Skeletal muscle satellite cell (primary cell): Measurements from ENCODE around the gene SYT10. TPM values are rescaled to one million over a fixed set of nuclear protein-coding genes. Genes with fewer than 3 reads are reported as not detected.

Experiments used
- H3K27me3 ChIP-seq: 2 replicates; pipeline ENCODE4 v1.7.0; 2013; ENCODE audit warnings: low read length; ENCODE audit not compliant: control insufficient read depth, insufficient read depth
- H3K36me3 ChIP-seq: 2 replicates; pipeline ENCODE4 v1.7.0; 2013; ENCODE audit warnings: mild to moderate bottlenecking, control low read depth, low read length; ENCODE audit not compliant: insufficient read depth
- H3K4me1 ChIP-seq: 2 replicates; pipeline ENCODE4 v1.7.0; 2013; ENCODE audit warnings: low read length; ENCODE audit not compliant: control insufficient read depth, insufficient read depth
- H3K4me2 ChIP-seq: 2 replicates; pipeline ENCODE4 v1.7.0; 2013; ENCODE audit warnings: mild to moderate bottlenecking, low read length
- H3K4me3 ChIP-seq: 2 replicates; pipeline ENCODE4 v1.7.0; 2013; ENCODE audit warnings: low read length
- H3K9ac ChIP-seq: 2 replicates; pipeline ENCODE4 v1.7.0; 2013; ENCODE audit warnings: mild to moderate bottlenecking, low read depth, low read length, moderate library complexity
- H3K9me3 ChIP-seq: replicated peaks from 2 replicates; pipeline ENCODE4 v1.7.0; 2013; ENCODE audit warnings: mild to moderate bottlenecking, control low read depth, low read length
- total RNA-seq: library from RNA; depleted of rRNA; stranded (reverse); fragments of >200 nt; gene quantifications from 2 replicates; pipeline ENCODE4 v1.2.3, GENCODE V29; 2012; rRNA removed

SYT10 gene
- not detected in 2 replicates for total RNA-seq

DNA sequence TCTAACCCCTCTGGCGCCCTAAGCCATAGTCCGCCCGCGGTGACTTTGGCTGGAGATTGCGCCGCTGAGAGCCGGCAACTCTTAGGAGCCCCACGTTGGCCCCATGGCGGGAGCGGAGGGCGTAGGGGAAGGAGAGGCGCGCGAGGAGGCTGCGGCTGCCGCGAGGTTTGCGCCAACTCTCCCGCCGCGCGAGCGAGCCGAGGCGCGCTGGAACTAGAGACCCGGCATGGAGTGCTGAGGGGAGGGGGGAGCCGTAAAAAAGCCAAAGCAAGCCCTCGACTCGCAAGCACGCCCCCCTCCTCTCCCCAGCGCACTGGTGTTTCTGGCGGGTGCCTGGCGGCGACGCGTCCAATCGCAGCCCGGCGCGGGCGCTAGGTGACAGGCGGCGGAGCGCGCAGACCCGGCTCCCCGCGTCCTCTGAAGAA, at the start of gene SYT10:
TSS of gene SYT10 (minus strand) at position 233 of the 425 bp plus-strand sequence. CDS start 297 bp downstream, outside the sequence.
- peak within 1 kb of the TSS; percentile 86 for H3K4me2 ChIP-seq
- peak within 1 kb of the TSS; percentile 71 for H3K4me3 ChIP-seq
- peaks cover 38% of the 10 kb centered on the region for H3K27me3 ChIP-seq
- H3K36me3 ChIP-seq: no peaks in the 10 kb centered on the region
- no peaks in the 10 kb centered on the region for H3K9me3 ChIP-seq
- H3K9ac ChIP-seq: no peak within 1 kb of the TSS
- H3K4me1 ChIP-seq: peaks cover 6% of the 10 kb centered on the region

DNA sequence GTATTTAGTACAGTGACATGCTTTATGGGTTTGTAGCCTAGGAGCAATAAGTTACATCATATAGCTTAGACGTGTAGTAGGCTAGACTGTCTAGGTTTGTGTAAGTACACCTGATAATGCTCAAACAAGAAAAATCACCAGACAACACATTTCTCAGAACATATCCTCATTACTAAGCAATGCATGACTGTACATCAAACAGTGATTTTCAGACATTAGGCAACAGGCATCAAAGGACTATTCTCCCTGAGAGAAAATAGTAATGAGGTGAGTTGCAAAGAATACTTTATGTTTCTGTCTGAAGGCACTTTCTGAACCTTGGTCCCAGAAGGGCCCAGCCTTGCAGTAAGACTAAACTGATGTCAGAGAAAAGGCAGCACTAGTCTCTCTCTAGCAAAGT, 48.4 kb upstream of the SYT10 start:
- Histone ChIP-seq H3K36me3 (no peaks in the 10 kb centered on the region), H3K9me3 (peaks cover 4% of the 10 kb centered on the region), H3K4me3 (no peak overlapping the region), H3K9ac (no peak overlapping the region), H3K27me3 (no peaks in the 10 kb centered on the region), H3K4me1 (no peaks in the 10 kb centered on the region), H3K4me2 (no peak overlapping the region)

- Histone ChIP-seq H3K4me2 (no peak overlapping the region), H3K4me3 (no peak overlapping the region), H3K9ac (no peak overlapping the region), H3K4me1 (no peaks in the 10 kb centered on the region), H3K9me3 (no peaks in the 10 kb centered on the region), H3K27me3 (no peaks in the 10 kb centered on the region), H3K36me3 (no peaks in the 10 kb centered on the region)
Measured at GRCh38 chr12:33486058-33486457, 46.4 kb upstream of the SYT10 start.

DNA sequence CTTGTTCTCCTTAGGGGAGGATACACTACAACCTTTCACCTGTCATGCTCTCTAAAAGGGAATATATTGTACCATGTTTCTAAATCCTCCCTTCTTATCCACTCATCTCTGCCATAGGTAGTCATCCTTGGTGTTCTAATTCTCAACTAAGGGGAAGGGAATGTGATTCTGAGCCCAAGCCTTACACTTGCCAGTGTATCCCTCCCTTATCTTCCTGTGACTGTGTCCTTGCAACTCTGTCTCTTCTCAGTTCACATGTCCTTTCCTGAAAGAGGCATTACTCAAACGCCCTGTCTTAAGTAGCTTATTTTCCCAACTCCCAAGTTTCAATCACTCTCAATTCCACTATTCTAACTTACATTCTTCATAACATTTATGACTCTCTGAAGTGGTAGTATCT, 44.5 kb upstream of the SYT10 start:
- Histone ChIP-seq H3K36me3 (no peaks in the 10 kb centered on the region), H3K9ac (no peak overlapping the region), H3K4me1 (no peaks in the 10 kb centered on the region), H3K4me2 (no peak overlapping the region), H3K27me3 (no peaks in the 10 kb centered on the region), H3K4me3 (no peak overlapping the region), H3K9me3 (no peaks in the 10 kb centered on the region)

DNA sequence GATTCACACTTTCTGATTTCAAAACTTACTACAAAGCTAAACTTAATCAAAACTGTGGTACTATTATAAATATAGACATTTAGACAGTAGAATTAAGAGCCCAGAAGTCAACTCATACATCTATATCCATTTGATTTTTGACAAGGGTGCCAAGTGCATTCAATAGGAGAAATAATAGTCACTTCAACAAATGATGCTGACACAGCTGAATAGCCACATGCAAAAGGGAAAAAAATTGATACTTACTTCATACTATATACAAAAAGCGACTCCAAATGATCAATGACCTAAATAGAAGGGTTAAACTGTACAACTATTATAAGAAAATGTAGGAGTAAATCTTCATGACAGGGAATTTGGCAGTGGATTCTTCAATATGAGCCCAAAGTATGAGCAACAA, 40.7 kb upstream of the SYT10 start:
- Histone ChIP-seq H3K36me3 (no peaks in the 10 kb centered on the region), H3K9ac (no peak overlapping the region), H3K4me3 (no peak overlapping the region), H3K9me3 (no peaks in the 10 kb centered on the region), H3K4me2 (no peak overlapping the region), H3K27me3 (no peaks in the 10 kb centered on the region), H3K4me1 (no peaks in the 10 kb centered on the region)

- Histone ChIP-seq H3K36me3 (no peaks in the 10 kb centered on the region), H3K4me2 (no peak overlapping the region), H3K9ac (no peak overlapping the region), H3K4me1 (no peaks in the 10 kb centered on the region), H3K27me3 (no peaks in the 10 kb centered on the region), H3K9me3 (no peaks in the 10 kb centered on the region), H3K4me3 (no peak overlapping the region)
Measured at GRCh38 chr12:33476058-33476457, 36.4 kb upstream of the SYT10 start.

DNA sequence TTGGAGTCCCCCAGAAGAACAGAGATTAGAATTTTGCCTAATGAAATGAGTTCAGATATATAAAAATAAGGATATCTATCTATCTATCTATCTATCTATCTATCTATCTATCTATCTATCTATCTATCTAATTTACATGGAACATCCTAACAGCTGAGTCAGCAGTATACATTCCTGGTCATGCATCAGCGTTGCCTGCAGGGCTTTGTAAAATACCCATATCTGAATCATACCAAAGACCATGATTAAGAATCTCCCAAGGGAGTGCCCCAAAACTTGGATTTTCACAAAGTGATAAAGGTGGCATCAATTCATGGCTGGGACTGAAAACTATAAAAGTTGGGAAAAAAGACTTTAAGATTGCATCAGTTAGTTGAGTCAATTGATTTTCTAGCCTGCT, 32.7 kb upstream of the SYT10 start:
- H3K9me3 ChIP-seq: no peaks in the 10 kb centered on the region
- H3K36me3 ChIP-seq: no peaks in the 10 kb centered on the region
- H3K27me3 ChIP-seq: no peaks in the 10 kb centered on the region
- H3K4me1 ChIP-seq: no peaks in the 10 kb centered on the region
- no peak overlapping the region for H3K4me3 ChIP-seq
- no peak overlapping the region for H3K4me2 ChIP-seq
- H3K9ac ChIP-seq: no peak overlapping the region

GRCh38 chr12:33455096-33455495, 15.5 kb upstream of the SYT10 start:
- Histone ChIP-seq H3K36me3 (no peaks in the 10 kb centered on the region), H3K4me2 (no peak overlapping the region), H3K9me3 (no peaks in the 10 kb centered on the region), H3K27me3 (no peaks in the 10 kb centered on the region), H3K4me3 (no peak overlapping the region), H3K9ac (no peak overlapping the region), H3K4me1 (no peaks in the 10 kb centered on the region)

DNA sequence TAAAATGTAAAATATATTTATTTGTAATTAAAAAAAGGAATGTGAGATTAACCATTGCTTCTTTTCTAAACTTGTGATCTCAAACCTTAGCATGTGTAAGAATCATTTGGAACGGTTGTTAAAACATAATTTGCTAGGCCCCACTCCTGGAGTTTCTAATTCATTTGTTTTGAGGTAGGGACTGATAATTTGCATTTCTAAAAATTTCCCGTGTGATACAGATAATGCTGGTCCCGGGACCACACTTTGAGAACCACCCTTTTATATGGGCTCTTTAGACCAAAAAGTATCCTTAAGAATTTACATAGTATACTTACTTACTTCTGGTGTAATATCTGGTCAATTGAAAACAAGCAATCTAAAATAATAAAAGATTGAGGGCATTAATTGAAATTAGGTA, 10.9 kb upstream of the SYT10 start:
- no peak overlapping the region for H3K4me2 ChIP-seq
- H3K9me3 ChIP-seq: no peaks in the 10 kb centered on the region
- no peak overlapping the region for H3K4me3 ChIP-seq
- no peaks in the 10 kb centered on the region for H3K4me1 ChIP-seq
- H3K27me3 ChIP-seq: no peaks in the 10 kb centered on the region
- H3K9ac ChIP-seq: no peak overlapping the region
- H3K36me3 ChIP-seq: no peaks in the 10 kb centered on the region

DNA sequence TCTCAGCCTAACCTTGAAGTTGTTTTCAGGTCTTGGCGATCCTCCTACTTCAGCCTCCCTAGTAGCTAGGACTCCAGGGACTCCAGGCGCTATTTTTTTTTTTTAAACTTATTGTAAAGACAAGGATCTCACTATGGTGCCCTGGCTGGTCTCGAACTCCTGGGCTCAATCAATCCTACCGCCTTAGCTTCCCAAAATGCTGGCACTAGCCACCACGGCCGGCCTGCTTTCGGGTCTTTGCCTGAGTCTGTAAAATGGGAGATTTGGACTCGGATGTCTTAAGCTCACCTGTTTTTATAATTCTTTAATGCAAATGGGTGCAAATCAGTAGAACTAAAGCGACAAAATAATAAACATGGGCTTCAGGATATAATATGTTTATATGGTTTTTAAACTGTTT, 858 bp upstream of the SYT10 start:
- Histone ChIP-seq H3K27me3 (peaks cover 38% of the 10 kb centered on the region), H3K4me1 (peaks cover 6% of the 10 kb centered on the region), H3K4me2 (no peak overlapping the region), H3K9me3 (no peaks in the 10 kb centered on the region), H3K4me3 (no peak overlapping the region), H3K9ac (no peak overlapping the region), H3K36me3 (no peaks in the 10 kb centered on the region)

- Histone ChIP-seq H3K9ac (no peak overlapping the region), H3K4me3 (peak overlapping the region; percentile 71), H3K4me2 (peak overlapping the region; percentile 86), H3K36me3 (no peaks in the 10 kb centered on the region), H3K27me3 (peaks cover 38% of the 10 kb centered on the region), H3K4me1 (peaks cover 6% of the 10 kb centered on the region), H3K9me3 (no peaks in the 10 kb centered on the region)
Measured at GRCh38 chr12:33438851-33439586, 600 bp downstream of the SYT10 start.
